GM12878 (cell line): ENCODE measurements around the gene CHN1. TPM values are rescaled to one million over a fixed set of nuclear protein-coding genes. Genes with fewer than 3 reads are reported as not detected.

Experiments
- ATAC-seq: fragments of 200-7000 bp; cut with Tn5 transposase; 3 replicates; pipeline ENCODE4 v1.9.1; 2020; ENCODE audit warnings: mild to moderate bottlenecking, moderate library complexity
- BruUV-seq: library from RNA; stranded (reverse); fragments of 400-500 nt; replicated peaks from 2 replicates; lab custom pipeline; 2021; lab: Mats Ljungman, UMichigan
- CTCF ChIA-PET: fragments of 300-600 bp; sonication (Branson Sonifier 250); formaldehyde crosslinking; extraction: SDS; loops from one replicate; lab custom pipeline; 2021; ENCODE audit warnings: inconsistent platforms; lab: Yijun Ruan, JAX
- POLR2A ChIA-PET: fragments of 350-600 bp; formaldehyde crosslinking; extraction: SDS; loops from one replicate; lab custom pipeline; 2021; ENCODE audit warnings: inconsistent platforms; lab: Charles Lee
- RAD21 ChIA-PET: fragments of 300-600 bp; sonication (Branson Sonifier 250); formaldehyde crosslinking; loops from one replicate; lab custom pipeline; 2023; ENCODE audit warnings: antibody characterized with exemption; ENCODE audit not compliant: unreplicated experiment; lab: Charles Lee
- SMC1A ChIA-PET: fragments of 300-600 bp; sonication (Branson Sonifier 250); formaldehyde crosslinking; loops from one replicate; lab custom pipeline; 2023; ENCODE audit not compliant: unreplicated experiment, uncharacterized antibody; lab: Charles Lee
- DNase-seq: peaks from one replicate; pipeline ENCODE4 v3.0.0-alpha.2; 2011; ENCODE audit warnings: low read depth, low spot score
- FAIRE-seq: peaks from 3 replicates; lab custom pipeline; 2011; peaks lifted over from hg19 to GRCh38; lab: Jason Lieb, UNC
- H2AFZ ChIP-seq: 2 replicates; pipeline ENCODE4 v1.6.0; 2011; ENCODE audit warnings: low read depth, low read length, control low read depth; ENCODE audit not compliant: control insufficient read depth
- H3K27ac ChIP-seq: 2 replicates; pipeline ENCODE4 v1.5.1; 2011; ENCODE audit warnings: control low read depth; ENCODE audit not compliant: control insufficient read depth, insufficient read depth
- H3K27me3 ChIP-seq, 2 experiments: replicated peaks in 1 of 2; 2 replicates each; pipeline versions ENCODE4 v1.6.0 to v1.6.1; 2011; ENCODE audit warnings: low read length in 1 of 2; ENCODE audit not compliant: control insufficient read depth in 2 of 2, insufficient read depth in 2 of 2
- H3K36me3 ChIP-seq, 2 experiments: 2 replicates each; pipeline ENCODE4 v1.5.1; 2011; ENCODE audit warnings: low read length in 1 of 2; ENCODE audit not compliant: control insufficient read depth in 2 of 2, insufficient read depth in 2 of 2
- H3K4me1 ChIP-seq: 2 replicates; pipeline ENCODE4 v1.6.1; 2011; ENCODE audit warnings: mild to moderate bottlenecking, low read length, moderate library complexity, mixed read lengths; ENCODE audit not compliant: control insufficient read depth, insufficient read depth
- H3K4me2 ChIP-seq: 2 replicates; pipeline ENCODE4 v1.6.0; 2011; ENCODE audit warnings: control low read depth; ENCODE audit not compliant: control insufficient read depth, insufficient read depth
- H3K4me3 ChIP-seq: fragments of 200-600 bp; sonication (generic); 2 replicates; pipeline ENCODE4 v1.5.1; 2016
- H3K79me2 ChIP-seq: 2 replicates; pipeline ENCODE4 v1.6.0; 2011; ENCODE audit warnings: low read length; ENCODE audit not compliant: control insufficient read depth, insufficient read depth
- H3K9ac ChIP-seq: 2 replicates; pipeline ENCODE4 v1.8.0; 2011; ENCODE audit warnings: low read length, control low read depth, mixed read lengths; ENCODE audit not compliant: control insufficient read depth, insufficient read depth
- H3K9me3 ChIP-seq: replicated peaks from 3 replicates; pipeline ENCODE4 v1.5.1; 2011; ENCODE audit warnings: mild to moderate bottlenecking, low read length; ENCODE audit not compliant: control insufficient read depth, insufficient read depth
- H4K20me1 ChIP-seq: 2 replicates; pipeline ENCODE4 v1.6.0; 2011; ENCODE audit not compliant: control insufficient read depth, insufficient read depth
- CBX5 ChIP-seq: sonication (generic); IDR thresholded peaks from 2 replicates; pipeline ENCODE4 v1.6.1; 2016; ENCODE audit warnings: low read depth, moderate library complexity, mild to moderate bottlenecking, inconsistent platforms
- EGR1 ChIP-seq, 2 experiments: IDR thresholded peaks; 1 replicate in 1 of 2; 2 replicates in 1 of 2; pipeline ENCODE4 v1.6.1; 2011 to 2012; ENCODE audit warnings: low read depth in 2 of 2, low read length in 2 of 2, borderline replicate concordance in 1 of 2, mild to moderate bottlenecking in 1 of 2, moderate library complexity in 1 of 2
- FOXK2 ChIP-seq: fragments of 450-650 bp; IDR thresholded peaks from 2 replicates; pipeline ENCODE4 v1.6.1; 2017; ENCODE audit warnings: mild to moderate bottlenecking, moderate library complexity
- HSF1 ChIP-seq: fragments of 150-350 bp; IDR thresholded peaks from 2 replicates; pipeline ENCODE4 v1.6.1; 2014; ENCODE audit warnings: mild to moderate bottlenecking, low read depth, low read length
- NFIC ChIP-seq: IDR thresholded peaks from 2 replicates; pipeline ENCODE4 v1.6.1; 2012; ENCODE audit warnings: low read depth, mild to moderate bottlenecking, inconsistent platforms, low read length, moderate library complexity
- NR2F1 ChIP-seq: fragments of 450-650 bp; conservative IDR thresholded peaks from 2 replicates; pipeline ENCODE4 v1.6.1; 2017; ENCODE audit warnings: mild to moderate bottlenecking
- NRF1 ChIP-seq: conservative IDR thresholded peaks from 2 replicates; pipeline ENCODE4 v1.6.1; 2011; ENCODE audit warnings: mild to moderate bottlenecking, low read depth, low read length, improper control_type of control experiment
- RAD21 ChIP-seq: IDR thresholded peaks from 2 replicates; pipeline ENCODE4 v1.6.1; 2011; ENCODE audit warnings: mild to moderate bottlenecking, low read depth, low read length, moderate library complexity; ENCODE audit not compliant: insufficient read depth
- REST ChIP-seq: IDR thresholded peaks from 2 replicates; pipeline ENCODE4 v1.6.1; 2012; ENCODE audit warnings: mild to moderate bottlenecking, low read depth, low read length
- SMC3 ChIP-seq: IDR thresholded peaks from 2 replicates; pipeline ENCODE4 v1.6.1; 2011; ENCODE audit warnings: low read length, improper control_type of control experiment, borderline replicate concordance
- STAT3 ChIP-seq: IDR thresholded peaks from 2 replicates; pipeline ENCODE4 v1.6.1; 2011; ENCODE audit warnings: low read depth, low read length, improper control_type of control experiment
- ZNF217 ChIP-seq: fragments of 450-650 bp; IDR thresholded peaks from 2 replicates; pipeline ENCODE4 v1.6.1; 2017; ENCODE audit warnings: antibody characterized with exemption, mild to moderate bottlenecking
- ZNF274 ChIP-seq: IDR thresholded peaks from one replicate; pipeline ENCODE4 v1.8.0; 2011; ENCODE audit not compliant: insufficient read length, insufficient read depth
- WGBS: methylation state at CpG from one replicate; pipeline ENCODE4 v1.1.6; 2016; ENCODE audit warnings: low lambda C conversion rate; ENCODE audit not compliant: insufficient replicate concordance, insufficient coverage; ENCODE audit errors: missing lambda C conversion rate; 5-methylcytosine and 5-hydroxymethylcytosine counted together
- in situ Hi-C: fragments of 300-500 bp; cut with MboI; formaldehyde crosslinking; loops from 9 replicates; pipeline ENCODE4 v1.14.3; 2018; ENCODE audit warnings: mixed read lengths
- intact Hi-C: fragments of 100-400 bp; cut with micrococcal nuclease; formaldehyde crosslinking; loops from one replicate; pipeline ENCODE4 v1.14.2; 2022; ENCODE audit not compliant: unreplicated experiment
- polyA plus RNA-seq, 11 experiments: library from polyadenylated mRNA; depleted of rRNA in 4 of 11; unstranded in 6 of 11; stranded (reverse) in 5 of 11; fragments of >200 nt; fragmentation: Nextera tagmentation in 4 of 11; fragmentation: Illumina TruSeq in 1 of 11; extraction: Ambion mirVana in 4 of 11; extraction: Trizol in 1 of 11; gene quantifications; 1 replicate in 1 of 11; 2 replicates in 10 of 11; pipeline versions ENCODE4 v1.2.1 to v1.2.3, GENCODE V29; 2011 to 2016; ENCODE audit warnings: inconsistent platforms in 2 of 11, missing spikeins in 2 of 11, low read depth in 1 of 11
- total RNA-seq, 4 experiments: library from RNA; depleted of rRNA in 3 of 4; stranded (reverse); fragments of >200 nt in 3 of 4; fragmentation: Illumina TruSeq in 1 of 4; extraction: Trizol in 1 of 4; gene quantifications; 2 replicates each; pipeline versions ENCODE4 v1.2.1 to v1.2.3, GENCODE V29; 2013 to 2021

Gene CHN1
- total and polyA plus RNA-seq, 10 of the 15 experiments (the other 5 are each of a cell fraction or from before 2014, with no cell fraction given) = 0.18 to 0.92 (median 0.53) TPM; not detected in 1

- TF ChIP-seq RAD21 (no peak), NR2F1 (no peak), FOXK2 (no peak), SMC3 (no peak), REST (no peak), NFIC (no peak), STAT3 (no peak), NRF1 (no peak), ZNF217 (no peak), HSF1 (no peak), CBX5 (no peak), EGR1 (IDR thresholded peaks at IDR 0.05; ENCODE audit: borderline replicate concordance in 1 of 2, low read depth in 2 of 2, low read length in 2 of 2) (no peak), ZNF274 (no peak)
- no peaks in the 10 kb centered on the region for H3K27me3 ChIP-seq
- FAIRE-seq (no peak), ATAC-seq (no peak), DNase-seq (no peak)
- no peak overlapping the region for H3K4me2 ChIP-seq
- no peaks in the 10 kb centered on the region for H4K20me1 ChIP-seq
- POLR2A ChIA-PET = interaction anchor here (0.8 kb wide), 1 partner anchor 136 kb away, joined by 3 read pairs; no protein-coding TSS in a partner anchor
- in situ Hi-C loops (no loop called here), intact Hi-C loops (loop anchor here (5.0 kb wide), 1 partner anchor 148 kb away; no protein-coding TSS in a partner anchor)
- BruUV-seq = no TSS peak
- SMC1A ChIA-PET = interaction anchor here (0.7 kb wide), 1 partner anchor 239 kb away, joined by 3 read pairs; no protein-coding TSS in a partner anchor
- H2AFZ ChIP-seq = no peak overlapping the region
- no peaks in the 10 kb centered on the region for H3K79me2 ChIP-seq
- RAD21 ChIA-PET = no interaction called here
- no peak overlapping the region for H3K27ac ChIP-seq
- no peak overlapping the region for H3K4me3 ChIP-seq
- CTCF ChIA-PET = no interaction called here
- H3K9me3 ChIP-seq = no peaks in the 10 kb centered on the region
- WGBS = 30% methylated on average over 3 of the region's 3 CpGs
- no peak overlapping the region for H3K9ac ChIP-seq
- no peaks in the 10 kb centered on the region for H3K4me1 ChIP-seq
- H3K36me3 ChIP-seq = no peaks in the 10 kb centered on the region
Measured at GRCh38 chr2:175039490-175039889, 34.3 kb upstream of the CHN1 start.
